ENCODE results near the gene SPEN.

Gene SPEN

GRCh38 chr1:15952317-15953258, 105.1 kb downstream of the SPEN start:
- peak; percentile 86 for DNase-seq (ENCODE audit: low read depth)
- H3K4me3 ChIP-seq (ENCODE audit: low read length) = no peak overlapping the region; the same call in 1 of the 2 replicates
- TF ChIP-seq CTCF (conservative IDR thresholded peaks at IDR 0.05; ENCODE audit: low read length) = no peak

GRCh38 chr1:15953294-15953771, 105.8 kb downstream of the SPEN start:
- peak; percentile 23 for DNase-seq (ENCODE audit: low read depth)
- H3K4me3 ChIP-seq (ENCODE audit: low read length) = no peak overlapping the region
- TF ChIP-seq CTCF (conservative IDR thresholded peaks at IDR 0.05; ENCODE audit: low read length) = no peak

GRCh38 chr1:15953791-15954241, 106.3 kb downstream of the SPEN start:
- no peak for DNase-seq (ENCODE audit: low read depth)
- TF ChIP-seq CTCF (conservative IDR thresholded peaks at IDR 0.05; ENCODE audit: low read length) = no peak
- no peak overlapping the region for H3K4me3 ChIP-seq (ENCODE audit: low read length)

GRCh38 chr1:15954316-15954715, 106.8 kb downstream of the SPEN start:
- no peak overlapping the region for H3K4me3 ChIP-seq (ENCODE audit: low read length)
- no peak for DNase-seq (ENCODE audit: low read depth)
- TF ChIP-seq CTCF (conservative IDR thresholded peaks at IDR 0.05; ENCODE audit: low read length) = no peak

GRCh38 chr1:15955552-15955951, 108.0 kb downstream of the SPEN start:
- DNase-seq (ENCODE audit: low read depth) = no peak
- H3K4me3 ChIP-seq (ENCODE audit: low read length) = no peak overlapping the region
- no peak for TF ChIP-seq CTCF (conservative IDR thresholded peaks at IDR 0.05; ENCODE audit: low read length)

- no peak overlapping the region for H3K4me3 ChIP-seq (ENCODE audit: low read length)
- peak; percentile 68 for DNase-seq (ENCODE audit: low read depth)
- no peak for TF ChIP-seq CTCF (conservative IDR thresholded peaks at IDR 0.05; ENCODE audit: low read length)
Measured at GRCh38 chr1:15956150-15956549, 108.6 kb downstream of the SPEN start.
